ENCODE results near the gene FAM98C.

DNA sequence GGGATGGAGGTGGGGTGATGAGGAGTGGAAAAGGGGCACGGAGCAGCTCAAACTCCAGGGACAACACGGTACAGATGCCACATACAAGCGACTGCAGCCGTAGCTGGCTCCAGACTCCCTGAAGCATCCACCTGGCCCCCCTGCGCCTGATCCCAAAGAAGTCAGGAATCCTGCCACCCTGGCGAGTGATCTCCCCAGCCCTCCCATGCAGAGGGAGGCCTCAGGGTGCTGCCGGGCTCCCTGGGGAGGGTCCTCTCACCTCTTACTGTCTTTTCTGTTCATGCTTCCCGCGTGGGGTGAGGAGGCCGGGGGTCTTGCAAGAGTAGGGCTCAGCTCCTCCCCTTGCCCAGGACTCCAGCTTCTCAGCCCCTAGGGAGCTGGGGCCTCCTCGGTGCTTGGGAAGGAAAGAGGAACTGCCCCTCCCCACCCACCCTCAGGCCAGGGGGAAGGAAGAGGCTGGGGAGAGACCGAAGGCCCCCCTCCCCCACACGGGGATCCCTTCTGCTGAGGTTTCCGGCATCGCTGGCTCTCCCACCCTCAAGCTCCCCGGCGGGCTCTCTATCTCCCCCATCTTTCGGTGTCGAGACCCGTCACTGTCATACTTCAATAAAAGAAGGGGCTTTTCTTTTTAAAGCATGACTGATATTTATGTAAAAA, 23.0 kb downstream of the FAM98C start, which contains the start of gene RASGRP4:
- TF ChIP-seq, protein P1, sequence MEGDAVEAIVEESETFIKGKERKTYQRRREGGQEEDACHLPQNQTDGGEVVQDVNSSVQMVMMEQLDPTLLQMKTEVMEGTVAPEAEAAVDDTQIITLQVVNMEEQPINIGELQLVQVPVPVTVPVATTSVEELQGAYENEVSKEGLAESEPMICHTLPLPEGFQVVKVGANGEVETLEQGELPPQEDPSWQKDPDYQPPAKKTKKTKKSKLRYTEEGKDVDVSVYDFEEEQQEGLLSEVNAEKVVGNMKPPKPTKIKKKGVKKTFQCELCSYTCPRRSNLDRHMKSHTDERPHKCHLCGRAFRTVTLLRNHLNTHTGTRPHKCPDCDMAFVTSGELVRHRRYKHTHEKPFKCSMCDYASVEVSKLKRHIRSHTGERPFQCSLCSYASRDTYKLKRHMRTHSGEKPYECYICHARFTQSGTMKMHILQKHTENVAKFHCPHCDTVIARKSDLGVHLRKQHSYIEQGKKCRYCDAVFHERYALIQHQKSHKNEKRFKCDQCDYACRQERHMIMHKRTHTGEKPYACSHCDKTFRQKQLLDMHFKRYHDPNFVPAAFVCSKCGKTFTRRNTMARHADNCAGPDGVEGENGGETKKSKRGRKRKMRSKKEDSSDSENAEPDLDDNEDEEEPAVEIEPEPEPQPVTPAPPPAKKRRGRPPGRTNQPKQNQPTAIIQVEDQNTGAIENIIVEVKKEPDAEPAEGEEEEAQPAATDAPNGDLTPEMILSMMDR (conservative IDR thresholded peaks at IDR 0.05; ENCODE audit: low read length): no peak
- no peak for TF ChIP-seq EZH2phosphoT487 (IDR thresholded peaks at IDR 0.05; ENCODE audit: borderline replicate concordance, low read depth, low read length)

Data from OCI-LY7 (cell line).